ELF-1 (cell line): ENCODE results near the gene ST7.

Experiments used
- DNase-seq: peaks from one replicate; pipeline ENCODE4 v3.0.0-alpha.2; 2016; ENCODE audit warnings: low read depth, low spot score

The ST7 gene

DNA sequence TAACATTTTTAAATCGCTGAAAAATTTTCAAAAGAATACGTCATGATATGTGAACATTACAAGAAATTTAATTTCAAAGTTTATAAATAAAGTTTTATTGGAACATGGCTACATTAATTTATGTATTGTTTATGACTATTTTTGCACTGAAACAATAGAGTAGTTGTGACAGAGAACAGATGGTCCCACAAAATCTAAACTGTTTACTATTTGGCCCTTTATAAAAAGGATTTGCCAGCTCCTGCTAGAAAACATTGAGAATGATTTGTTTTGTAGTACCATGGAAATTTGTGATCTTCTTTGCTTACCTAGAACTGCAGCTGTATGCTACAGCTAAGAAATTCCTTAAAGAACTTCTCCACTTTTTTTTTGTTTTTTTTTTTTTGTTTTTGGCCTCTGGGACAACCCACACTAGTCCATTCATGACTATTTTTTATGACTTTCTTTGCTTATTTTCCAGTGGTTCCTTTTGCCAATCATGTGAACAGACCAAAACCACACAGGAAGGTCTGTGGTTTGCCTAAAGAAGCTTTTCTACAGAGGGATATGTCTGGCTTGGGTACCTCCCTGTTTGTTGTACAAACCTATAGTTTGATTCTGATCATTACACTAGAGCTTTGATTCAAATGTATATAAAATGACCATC, 55.7 kb downstream of the ST7 start:
- no peak for DNase-seq

DNA sequence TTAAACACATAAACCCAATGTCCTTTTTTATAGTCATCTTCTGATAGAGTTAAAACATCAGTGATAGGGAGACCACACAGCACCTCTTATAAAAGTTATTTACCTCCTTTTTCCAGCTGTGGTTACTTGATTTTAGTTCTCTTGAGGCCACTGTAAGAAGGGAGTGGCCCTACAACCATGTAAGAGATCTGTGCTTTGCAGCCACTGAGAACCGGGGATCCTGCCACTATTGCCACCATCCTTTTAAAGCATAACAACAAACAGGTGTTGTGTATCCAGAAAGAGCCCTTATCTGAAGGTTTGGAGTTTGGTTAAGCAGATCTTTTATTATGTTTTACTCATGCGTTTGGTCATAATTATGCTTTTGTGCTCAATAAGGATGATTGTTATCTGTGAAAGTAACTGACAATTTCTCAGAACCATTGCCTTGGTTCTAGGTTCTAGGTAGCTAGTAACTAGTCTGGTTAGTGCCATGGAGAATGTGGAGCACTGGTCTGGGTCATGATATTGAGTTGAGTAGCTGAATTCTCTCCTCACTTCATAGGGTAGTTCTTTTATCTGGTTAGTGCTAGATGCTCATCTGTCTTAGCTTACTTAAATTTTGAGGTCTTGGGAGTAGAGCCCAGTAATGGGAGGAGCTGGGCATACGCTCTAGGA, 56.5 kb downstream of the ST7 start:
- DNase-seq = no peak

DNA sequence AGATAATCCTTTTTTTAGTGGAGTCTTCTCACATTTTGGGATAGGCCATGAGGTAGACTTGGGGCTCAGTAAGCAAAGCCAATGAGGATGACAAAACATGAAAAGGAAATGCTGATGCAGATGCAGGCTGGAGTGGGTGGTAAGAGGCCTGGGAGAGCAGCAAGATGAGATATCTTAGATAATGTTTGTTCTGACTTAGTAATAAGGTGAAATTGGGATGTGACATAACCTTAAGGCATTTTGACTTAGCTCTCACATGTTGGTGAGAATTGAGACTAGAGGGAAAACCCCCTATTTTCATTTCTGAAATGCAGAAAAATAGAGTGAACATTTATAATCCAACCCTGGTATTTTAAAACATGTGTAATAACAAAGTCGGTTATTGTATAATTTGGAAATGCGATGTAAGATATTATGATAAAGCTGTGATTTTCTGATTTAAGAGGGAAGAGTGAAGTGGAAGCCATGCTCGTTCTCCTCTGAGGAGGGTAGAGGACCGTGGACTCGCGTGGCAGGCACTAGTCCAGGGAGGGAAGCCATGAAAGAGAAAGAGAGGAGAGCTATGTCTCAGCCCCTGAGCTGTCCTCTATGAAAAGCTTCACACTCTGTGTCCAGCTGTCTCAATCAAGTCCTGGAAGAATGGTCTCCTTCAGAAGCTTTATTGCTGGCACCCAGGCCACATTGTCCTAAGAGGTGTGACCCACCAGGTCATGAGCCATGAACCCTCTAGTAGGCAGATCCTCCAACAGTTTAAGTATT, 57.3 kb downstream of the ST7 start:
- no peak for DNase-seq

DNA sequence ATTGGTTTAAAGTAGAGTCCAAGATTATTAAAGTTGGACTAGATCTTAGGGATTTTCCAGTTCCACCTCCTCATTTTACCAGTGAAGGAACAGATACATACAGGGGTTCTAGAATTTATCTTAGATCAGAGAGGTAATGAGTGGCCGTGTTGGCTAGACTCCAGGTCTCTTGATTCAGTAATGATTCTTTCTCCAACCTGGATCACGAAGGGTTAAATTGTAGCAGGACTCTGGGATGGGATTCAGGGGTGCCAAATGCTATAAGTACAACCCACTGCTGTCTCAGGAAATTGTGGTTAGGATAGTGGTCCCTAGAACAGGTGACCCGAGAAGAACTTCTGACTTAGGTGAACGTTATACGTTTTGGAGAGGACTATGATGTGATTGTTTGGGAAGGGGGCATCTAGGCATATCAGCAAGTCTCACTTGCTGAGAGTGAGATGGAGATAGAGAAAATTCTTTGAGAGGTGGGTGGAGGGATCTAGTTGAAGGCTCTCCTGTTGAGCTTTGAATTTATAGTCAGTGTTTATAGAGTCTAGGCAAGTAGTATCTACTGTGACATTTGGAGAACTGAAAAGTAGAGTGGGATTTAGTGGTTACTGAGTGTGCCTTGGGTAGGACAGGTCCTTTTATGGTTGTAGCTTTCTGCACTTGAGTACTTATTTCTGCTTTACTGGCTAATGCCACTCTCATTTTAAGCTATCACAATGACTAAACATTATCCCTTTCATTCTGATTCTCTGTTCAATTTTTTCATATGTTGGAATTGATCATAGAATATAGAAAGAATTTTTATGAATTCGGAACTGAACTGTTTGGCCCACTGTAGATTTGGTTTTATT, 58.3 kb downstream of the ST7 start:
- DNase-seq = no peak

DNA sequence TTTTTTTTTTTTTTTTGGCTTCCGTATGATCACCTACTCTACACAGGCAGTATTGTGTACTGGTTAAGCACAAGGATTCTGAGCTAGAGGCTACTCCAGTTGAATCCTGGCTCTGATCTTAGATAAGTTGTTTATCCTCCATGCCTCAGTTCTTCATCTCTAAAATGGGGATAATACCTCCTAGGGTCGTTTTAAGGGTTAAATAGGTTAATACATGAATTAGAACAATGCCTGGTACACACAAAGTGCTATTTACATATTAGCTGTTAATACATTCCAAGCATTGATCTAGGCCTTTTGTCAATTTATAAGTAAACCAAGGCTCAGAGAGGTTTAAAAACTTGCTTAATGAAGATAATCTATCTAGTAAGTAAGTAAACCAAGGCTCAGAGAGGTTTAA, 59.0 kb downstream of the ST7 start:
- DNase-seq = no peak

DNA sequence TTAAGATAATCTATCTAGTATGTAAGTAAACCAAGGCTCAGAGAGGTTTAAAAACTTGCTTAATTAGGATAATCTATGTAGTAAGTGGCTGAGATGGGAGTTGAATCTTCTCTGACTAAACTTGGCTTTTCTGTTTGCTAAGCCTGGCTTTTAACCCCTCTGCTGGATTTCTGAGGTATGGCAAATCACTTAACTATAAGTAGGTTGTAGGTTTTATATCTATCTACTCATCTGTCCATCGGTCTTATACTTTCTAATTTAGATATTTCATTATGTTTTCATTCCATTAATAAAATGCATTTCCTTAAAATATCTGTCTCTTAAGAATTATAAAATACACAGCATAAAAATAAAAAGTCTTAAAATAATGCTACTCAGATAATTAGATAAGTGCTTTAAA, 59.4 kb downstream of the ST7 start:
- no peak for DNase-seq

DNA sequence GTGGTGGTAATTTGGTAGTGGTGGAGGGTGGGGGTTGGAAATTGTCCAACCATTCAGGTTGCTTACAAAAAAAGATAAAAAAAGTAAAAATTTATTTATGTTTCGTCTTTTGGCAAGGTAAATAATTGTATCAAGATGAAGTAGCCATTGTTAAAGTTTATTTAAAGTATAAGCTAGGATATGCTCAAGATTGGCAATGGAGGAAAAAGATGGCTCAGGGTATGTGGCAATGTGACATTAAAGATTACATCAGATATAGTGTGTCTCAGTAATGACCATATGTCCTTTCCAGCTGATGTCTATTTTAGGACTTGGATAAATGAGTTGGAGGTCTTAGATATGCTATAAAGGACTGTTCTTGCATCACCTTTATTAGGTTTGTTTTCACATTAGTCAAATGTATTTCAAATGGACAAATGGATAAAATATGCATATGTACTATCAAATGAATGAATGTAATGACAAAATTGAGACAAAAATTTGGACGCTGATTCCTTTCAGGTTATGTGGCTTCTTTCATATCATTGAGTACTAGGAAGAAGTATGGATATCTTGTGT, 60.9 kb downstream of the ST7 start:
- no peak for DNase-seq

DNA sequence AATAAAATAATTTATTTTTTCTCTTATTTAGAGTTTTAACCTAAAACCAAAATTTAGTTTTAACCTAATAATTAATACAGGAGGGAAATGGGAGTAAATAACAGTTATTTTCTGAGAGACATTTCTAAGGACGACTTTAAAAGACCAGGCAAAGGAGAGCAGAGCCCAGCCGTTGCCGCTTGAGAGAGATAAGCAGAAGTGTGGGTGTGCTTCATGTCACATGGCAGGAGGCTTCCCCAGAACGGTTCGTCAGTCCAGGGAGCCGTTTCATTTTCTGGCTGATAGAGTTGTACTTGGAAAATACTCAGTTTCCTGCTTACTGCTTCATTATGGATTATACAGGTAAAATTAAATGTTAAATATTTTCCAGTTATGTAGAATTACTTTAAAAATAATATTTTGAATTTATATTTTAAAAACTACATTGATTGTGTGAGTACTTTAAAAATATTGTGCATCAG, 61.4 kb downstream of the ST7 start:
- peak; percentile 13 for DNase-seq

DNA sequence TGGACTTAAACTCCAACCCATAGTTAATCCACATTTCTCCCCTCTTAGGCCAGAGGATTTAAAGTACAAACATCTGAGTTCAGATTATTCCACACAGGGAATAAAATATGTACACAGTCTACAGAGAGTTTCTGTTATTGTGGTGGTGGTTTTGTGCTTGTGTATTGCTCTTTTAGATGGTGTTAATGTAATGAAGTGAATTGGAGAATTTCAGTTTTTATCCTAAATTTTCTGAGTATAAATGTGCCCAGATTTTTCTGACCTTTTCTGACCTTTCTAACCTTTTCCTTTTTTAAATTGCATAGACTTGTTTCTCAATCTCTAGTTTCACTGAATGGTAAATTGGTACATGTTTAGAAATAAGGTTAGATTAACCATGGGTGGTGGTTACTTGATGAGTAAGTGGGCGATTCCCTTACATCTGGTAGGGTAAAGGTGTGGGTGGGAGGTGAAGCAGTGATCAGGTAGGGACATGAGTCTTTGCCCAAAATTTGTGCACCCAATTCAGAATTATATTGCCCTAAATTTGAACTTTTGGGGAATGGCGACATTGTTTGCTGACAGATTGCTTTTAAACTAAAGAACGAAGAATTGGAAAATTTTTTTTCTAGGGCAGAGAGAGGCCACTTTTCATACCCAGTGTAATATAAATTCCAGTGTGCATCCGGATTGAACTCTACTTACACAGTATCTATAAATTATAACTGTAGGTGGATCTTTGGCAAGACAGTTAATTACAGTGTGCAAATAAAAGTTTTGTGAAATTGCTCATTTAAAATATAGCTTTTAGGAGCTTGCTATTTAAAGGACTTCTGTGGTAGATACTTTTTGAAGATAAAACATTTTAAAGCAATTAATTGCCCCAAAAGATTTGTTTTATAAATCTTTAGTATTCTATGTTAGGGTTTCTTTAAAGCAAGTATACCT, 62.2 kb downstream of the ST7 start:
- no peak for DNase-seq

DNA sequence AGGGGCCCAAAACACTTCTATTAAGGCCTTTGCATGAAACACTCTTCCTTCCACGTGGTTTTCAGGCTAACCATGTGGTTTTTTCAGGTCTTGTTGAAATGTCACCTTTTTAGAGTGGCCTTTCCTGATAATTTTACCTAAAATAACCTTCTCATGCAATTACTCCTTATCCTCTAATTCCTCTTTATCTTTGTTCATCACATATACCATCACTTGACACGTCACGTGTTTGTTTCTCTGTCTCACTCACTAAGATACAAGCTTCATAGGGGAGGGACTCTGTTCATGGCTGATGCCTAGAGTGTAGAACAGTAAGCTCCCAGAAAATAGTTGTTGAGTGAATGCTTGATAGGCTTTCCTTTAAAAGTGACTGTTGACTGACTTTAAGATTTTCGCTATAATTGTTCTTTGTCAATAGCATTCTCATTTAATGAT, 63.7 kb downstream of the ST7 start:
- no peak for DNase-seq

DNA sequence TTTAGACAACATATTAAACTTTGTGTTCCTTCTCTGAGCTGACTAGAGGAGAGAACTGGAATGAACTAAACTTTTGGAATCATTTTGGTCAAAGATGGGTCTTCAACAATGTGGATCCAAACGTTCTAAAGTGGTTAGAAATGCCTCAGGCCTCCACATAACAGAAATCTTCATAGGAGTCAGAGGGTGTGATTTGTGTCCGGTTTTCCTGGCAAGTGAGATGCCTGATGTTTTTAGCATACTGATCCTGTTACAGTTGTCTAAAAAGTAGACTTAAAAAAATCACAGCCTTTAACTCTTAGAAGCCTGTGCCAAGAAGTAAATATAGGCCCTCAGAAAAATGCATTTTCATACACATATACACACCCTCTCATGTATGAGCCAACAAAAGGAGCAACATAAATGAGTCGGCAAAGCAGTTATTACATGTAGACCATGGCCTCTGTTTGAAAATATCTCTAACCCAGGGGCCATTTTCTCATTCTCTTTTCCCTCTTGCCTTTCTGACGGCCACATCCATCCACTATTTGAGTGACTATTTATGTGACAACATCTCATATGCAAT, 64.5 kb downstream of the ST7 start:
- DNase-seq = no peak

DNA sequence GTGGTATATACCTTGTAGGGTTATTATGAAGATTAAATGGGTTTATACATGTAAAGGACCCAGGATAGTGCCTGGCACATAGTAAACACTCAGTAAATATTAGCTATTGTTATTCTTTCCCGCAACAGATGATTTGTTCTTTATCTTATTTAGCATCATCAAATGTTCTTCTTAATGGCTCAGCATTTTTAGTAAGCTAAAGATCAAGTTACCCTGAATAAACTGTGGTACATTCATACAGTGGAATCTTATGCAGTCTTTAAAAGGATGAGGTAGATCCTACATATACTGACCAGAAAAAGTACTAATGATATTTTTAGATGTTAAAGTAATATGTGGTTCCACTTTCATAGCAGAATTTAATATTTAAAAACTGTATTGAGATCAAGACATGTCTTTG, 65.4 kb downstream of the ST7 start:
- no peak for DNase-seq

DNA sequence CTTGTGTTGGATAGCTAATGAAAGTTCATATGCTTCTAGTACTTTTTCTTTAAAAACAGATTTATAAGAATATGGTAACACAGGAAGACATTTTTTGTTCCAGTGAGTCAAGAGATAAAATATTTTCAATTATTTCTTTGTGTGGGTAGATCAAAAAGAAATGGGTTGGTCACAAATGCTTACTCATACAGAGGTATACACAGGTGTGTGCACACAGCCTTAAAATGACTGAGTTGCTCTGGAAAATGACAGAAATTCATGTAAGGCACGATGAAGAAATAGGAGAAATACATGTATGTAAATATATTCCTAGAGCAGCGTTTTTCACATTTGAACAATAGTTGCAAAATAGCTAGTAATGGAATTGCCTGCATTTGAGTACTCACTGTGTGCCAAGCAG, 66.0 kb downstream of the ST7 start:
- no peak for DNase-seq

DNA sequence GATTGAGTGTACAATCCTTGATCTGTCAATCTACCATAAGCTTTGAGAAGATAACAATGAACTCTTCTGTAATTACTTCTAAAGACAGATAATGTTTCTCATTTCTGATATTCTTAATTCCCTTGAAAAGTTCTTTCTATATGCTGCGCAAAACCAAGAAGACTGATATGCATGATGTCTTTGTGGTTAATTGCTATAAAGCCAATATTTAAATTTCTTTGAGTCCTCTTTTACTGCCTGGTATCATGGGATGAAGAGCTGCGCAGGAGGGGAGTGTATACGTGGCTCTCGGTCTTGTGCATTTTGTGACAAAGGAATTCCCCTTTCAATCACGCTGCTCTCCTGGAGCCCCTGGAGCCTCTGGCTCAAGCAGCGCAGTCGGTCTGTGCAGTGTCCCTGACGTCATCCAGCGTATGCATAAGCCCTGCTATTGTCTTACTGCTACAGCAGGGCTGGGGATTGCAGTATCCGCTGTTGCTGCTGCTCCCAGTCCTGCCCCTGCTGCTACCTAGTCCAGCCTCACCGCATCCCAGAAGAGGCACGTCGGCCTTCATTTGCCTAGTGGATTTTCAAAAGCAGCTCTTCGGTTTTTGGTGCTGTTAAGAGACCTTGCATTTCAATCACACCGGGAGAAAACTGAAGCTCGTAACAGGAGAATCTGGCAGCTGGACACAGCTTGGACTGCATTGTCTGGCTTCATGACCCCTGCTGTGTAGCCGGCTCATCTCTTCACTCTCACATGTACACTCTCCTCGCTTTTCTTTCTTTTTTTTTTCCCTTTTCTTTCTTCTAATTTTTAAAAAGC, 66.7 kb downstream of the ST7 start:
- DNase-seq = peak; percentile 94

DNA sequence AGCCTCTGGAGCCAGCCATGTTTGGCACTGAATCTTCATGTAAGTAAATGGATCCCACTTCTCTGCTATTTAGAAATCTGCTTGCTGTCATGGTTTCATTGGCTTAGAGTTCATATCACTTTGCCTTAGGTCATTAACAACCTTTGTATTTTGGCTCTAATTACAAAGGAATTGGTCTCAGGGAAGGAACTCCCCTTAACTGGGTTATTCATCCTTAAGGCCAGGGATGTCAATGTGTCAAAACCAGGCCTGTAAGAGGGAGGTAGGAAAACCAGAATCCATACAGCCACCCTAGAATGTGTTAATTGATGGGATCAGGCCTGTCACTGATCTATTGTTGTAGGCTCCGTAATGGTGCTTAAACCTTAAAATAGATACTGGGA, 67.3 kb downstream of the ST7 start:
- DNase-seq = peak; percentile 55

DNA sequence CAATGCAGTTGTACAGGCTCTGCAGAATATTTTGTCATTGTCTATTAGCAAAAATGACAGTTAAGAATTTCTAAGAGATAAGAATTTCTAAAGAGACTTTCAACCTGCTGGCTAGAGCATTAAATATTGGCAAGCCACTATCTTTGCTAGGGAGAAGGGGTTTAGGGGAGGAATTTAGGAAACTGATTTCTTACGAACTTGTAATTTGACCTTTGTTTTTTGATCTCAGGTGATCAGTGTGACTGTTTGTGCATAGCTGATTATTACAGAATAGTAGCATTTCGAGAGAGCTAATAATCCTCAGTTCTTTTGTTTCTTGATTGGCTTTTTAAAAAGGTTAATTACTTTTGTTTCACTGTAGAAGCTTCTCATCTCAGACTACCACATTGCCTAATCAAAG, 68.1 kb downstream of the ST7 start:
- DNase-seq = no peak

DNA sequence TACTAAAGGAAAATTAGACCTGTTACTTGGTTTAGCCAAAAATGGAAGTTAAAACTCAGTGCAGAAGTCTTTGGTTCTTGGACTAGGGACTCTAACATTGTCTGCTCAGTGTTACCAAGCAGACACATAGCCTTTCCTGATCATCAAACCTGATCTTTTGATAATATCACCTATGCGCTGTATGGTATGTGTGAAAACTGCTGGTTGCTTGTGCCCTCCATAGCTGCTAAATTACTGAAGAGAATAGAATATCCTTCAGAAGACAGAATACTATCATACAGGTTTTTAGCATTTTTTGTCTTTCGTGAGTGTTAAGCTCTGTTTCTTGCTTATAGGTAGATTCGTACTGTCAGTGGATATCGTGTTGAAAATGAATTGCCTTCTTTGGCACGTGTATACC, 68.7 kb downstream of the ST7 start:
- no peak for DNase-seq

DNA sequence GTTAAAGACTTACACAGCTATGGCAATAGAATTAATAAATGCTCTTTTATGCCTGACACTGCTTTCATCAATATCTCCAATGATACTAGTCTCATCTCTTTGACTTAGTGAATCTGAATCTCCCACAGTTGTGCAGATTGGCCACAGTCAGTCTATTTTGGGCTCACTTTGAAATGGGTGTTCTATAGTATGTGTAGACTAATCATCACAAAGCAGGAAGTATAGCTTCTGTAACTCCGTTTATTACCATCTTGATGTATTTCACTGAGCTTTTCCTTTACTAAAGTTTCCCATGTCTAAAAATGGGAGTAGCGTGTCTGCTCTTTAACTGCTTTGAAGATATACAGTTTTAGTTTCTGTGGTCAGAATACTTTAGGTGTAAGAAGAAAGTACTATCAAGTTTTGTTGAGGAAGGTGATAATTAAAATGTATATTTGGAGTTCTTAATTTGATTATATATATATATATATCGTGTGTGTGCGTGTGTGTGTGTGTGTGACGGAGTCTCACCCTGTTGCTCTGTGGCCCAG, 70.1 kb downstream of the ST7 start:
- no peak for DNase-seq

DNA sequence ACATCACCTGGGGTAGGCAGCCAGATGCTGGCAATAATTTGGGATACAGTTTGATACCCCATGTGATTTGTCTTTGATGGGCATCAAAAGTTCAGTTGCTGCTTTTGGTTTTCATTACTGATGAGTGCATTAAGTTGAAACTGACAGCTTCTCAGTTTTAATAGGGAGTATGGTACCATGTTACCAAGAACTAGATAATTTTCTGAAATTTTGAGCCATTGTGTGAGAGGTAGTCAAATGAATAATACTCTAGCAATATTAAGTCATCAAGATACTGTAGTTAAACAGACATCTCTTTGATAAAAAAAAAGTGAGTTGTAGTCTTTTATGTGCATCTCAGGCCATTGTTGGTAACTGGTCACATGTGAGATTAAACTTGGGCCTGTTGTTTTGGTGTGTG, 71.5 kb downstream of the ST7 start:
- DNase-seq = no peak
